HG02610 (cell line): ENCODE measurements around the gene UNKL.

Experiments used
- ATAC-seq: cut with Tn5 transposase; IDR thresholded peaks from one replicate; pipeline ENCODE4 v1.9.1; 2021; ENCODE audit warnings: mild to moderate bottlenecking, moderate library complexity; ENCODE audit not compliant: unreplicated experiment

The UNKL gene

DNA sequence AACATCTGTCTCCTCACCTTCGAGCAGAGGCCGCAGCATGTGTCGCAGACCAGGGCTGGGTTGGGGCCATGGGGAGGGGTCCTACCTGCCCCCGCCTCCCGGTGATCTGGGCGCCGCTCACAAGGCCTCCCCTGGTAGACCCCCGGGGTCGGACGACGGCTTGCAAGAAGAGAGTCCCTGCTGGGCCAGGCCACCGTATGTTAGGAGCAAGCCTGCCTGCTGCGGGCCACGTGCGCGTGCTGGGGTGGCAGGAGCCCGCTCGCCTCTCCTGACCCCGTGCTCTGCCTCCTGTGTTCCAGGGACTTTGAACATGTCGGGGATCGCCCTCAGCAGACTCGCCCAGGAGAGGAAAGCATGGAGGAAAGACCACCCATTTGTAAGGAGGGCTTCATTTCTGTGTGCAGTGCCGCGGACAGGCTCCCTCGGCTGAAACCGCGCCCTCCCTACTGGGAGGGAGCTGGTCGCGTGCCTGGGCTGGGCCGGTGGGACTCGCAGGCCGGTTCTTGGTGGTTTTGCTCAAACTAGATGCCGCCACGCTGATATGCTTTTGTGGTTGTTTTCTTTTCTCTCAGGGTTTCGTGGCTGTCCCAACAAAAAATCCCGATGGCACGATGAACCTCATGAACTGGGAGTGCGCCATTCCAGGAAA is 100.7 kb downstream of the UNKL start:
- ATAC-seq, result no peak
